GM10248 (cell line): ENCODE data around the gene LRTM2.

Experiments
- CTCF ChIA-PET: fragments of 300-600 bp; sonication (Branson Sonifier 250); formaldehyde crosslinking; extraction: SDS; loops from one replicate; lab custom pipeline; 2021; ENCODE audit warnings: antibody characterized with exemption; lab: Yijun Ruan, JAX
- POLR2A ChIA-PET: fragments of 350-650 bp; sonication (Branson Sonifier 250); formaldehyde crosslinking; extraction: SDS; loops from one replicate; lab custom pipeline; 2020; ENCODE audit warnings: antibody characterized with exemption; lab: Yijun Ruan, JAX
- DNase-seq: peaks from one replicate; pipeline ENCODE4 v3.0.0; 2012; ENCODE audit errors: extremely low spot score
- CTCF ChIP-seq: IDR thresholded peaks from 2 replicates; pipeline ENCODE4 v1.5.1; 2012; ENCODE audit warnings: mild to moderate bottlenecking, low read depth; ENCODE audit errors: extremely low read depth, missing control alignments, control extremely low read depth

Gene LRTM2

GRCh38 chr12:1885082-1885596 lies 64.8 kb downstream of the LRTM2 start:
- ChIA-PET CTCF (no interaction called here), POLR2A (no interaction called here)
- DNase-seq = no peak
- no peak for TF ChIP-seq CTCF

- CTCF ChIA-PET = interaction anchor here (1.4 kb wide), 1 partner anchor 95 kb away, joined by 3 read pairs; no protein-coding TSS in a partner anchor
- POLR2A ChIA-PET = no interaction called here
- DNase-seq = no peak
- no peak for TF ChIP-seq CTCF
These were observed 65.4 kb downstream of the LRTM2 start for GRCh38 chr12:1885599-1886245.
